ENCODE data around the gene SMIM30.

SMIM30 gene

DNA sequence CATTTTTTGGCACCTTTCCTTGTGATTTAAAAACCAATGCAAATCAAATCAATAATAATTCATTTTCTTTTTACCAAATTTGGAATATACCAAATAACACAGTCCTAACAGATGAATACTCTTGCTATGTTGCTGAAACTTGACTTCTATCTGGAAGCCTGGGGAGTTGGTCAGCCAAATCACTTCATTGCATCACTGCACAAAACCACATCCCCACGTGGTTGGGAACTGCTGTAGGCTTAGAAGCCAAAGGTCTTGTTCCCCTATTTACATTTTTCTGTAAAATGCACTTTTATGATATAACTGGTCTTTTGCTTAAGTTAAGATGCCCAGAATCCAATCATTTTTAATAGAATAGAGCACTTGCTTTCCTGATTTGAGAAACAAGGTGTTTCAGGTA lies 46.9 kb downstream of the SMIM30 start:
- H3K4me1 ChIP-seq (ENCODE audit: control insufficient read depth, insufficient read depth, low read length) = no peaks in the 10 kb centered on the region
- no peak overlapping the region for H3K9ac ChIP-seq (ENCODE audit: low read length)
- no peaks in the 10 kb centered on the region for H3K9me3 ChIP-seq (ENCODE audit: control insufficient read depth, low read length)
- no peaks in the 10 kb centered on the region for H3K27me3 ChIP-seq (ENCODE audit: control insufficient read depth, insufficient read depth, low read length)
- no peak overlapping the region for H3K4me3 ChIP-seq (ENCODE audit: low read length)
- H3K36me3 ChIP-seq (ENCODE audit: control insufficient read depth, insufficient read depth, low read length) = no peaks in the 10 kb centered on the region
